ENCODE measurements around the gene ENPP3. TPM values are rescaled to one million over a fixed set of nuclear protein-coding genes. Genes with fewer than 3 reads are reported as not detected.
A peak's percentile ranks its signal among the peaks of the same experiment; 100 is the strongest.

ENPP3 gene
- total and polyA plus RNA-seq, 2 of the 13 experiments (the other 11 are each of a cell fraction or from before 2014, with no cell fraction given): 40.0 to 75.4 TPM

DNA sequence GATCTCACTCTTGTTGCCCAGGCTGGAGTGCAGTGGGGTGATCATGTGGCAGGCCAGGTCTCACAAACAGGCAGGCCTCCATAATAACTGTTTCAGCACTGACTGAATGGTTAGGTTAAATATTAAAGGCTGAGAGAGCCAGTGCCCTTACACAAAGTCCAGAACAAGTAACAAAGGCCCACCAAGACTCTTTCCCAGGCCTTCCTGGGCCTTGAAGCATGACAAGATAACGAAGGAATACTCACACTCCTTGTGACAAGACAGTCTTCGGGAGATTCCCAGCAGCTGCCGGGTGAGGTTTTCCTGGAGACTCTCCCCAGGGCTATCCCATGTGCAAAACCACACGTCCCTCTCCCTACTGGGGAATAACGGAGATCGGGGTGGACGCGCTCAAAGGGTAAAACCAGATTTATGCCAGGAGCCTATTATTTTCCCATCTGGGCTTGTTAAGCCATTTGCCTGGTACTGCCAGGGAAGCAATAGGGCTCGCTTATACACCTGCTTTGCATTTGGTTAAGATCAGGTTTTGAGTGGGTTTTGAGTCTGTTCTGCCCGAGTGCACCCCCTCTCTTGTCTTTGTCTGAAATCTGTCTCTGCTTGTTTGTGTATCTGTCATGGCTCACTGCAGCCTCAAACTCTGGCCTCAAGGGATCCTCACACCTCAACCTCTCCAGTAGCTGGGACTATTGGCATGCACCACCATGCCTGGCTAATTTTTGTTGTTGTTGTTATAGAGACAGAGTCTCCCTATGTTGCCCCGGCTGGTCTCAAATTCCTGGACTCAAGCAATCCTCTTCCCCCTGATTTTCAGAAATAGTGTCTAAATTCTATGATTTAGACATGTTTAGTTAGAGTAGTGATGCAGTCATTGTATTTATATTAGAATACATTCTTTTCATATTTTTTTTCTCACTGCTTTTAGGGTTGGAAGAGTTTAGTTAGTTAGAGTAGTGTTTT is 1.4 kb upstream of the ENPP3 start (continued):
- TF ChIP-seq GZF1 (CRISPR knock-in tag; IDR thresholded peaks at IDR 0.05): no peak; the same call in 1 of the 2 replicates
- no peak for TF ChIP-seq FUBP1 (CRISPR knock-in tag; IDR thresholded peaks at IDR 0.05; ENCODE audit: borderline replicate concordance)
- no peak for TF ChIP-seq BHLHE40 (IDR thresholded peaks at IDR 0.05; ENCODE audit: low read length)
- TF ChIP-seq KAT7 (CRISPR knock-in tag; IDR thresholded peaks at IDR 0.05; ENCODE audit: borderline replicate concordance): peak; percentile 84
- TF ChIP-seq ZKSCAN5 (CRISPR knock-in tag; IDR thresholded peaks at IDR 0.05): no peak
- TF ChIP-seq TP53 (CRISPR knock-in tag; conservative IDR thresholded peaks at IDR 0.05): peak; percentile 88
- no peak for TF ChIP-seq ZBTB1 (CRISPR knock-in tag; IDR thresholded peaks at IDR 0.05; ENCODE audit: borderline replicate concordance)
- TF ChIP-seq ZBTB7A (CRISPR knock-in tag; IDR thresholded peaks at IDR 0.05): no peak
- no peak for TF ChIP-seq GLMP (CRISPR knock-in tag; IDR thresholded peaks at IDR 0.05; ENCODE audit: borderline replicate concordance)
- no peak; the same call in 1 of the 2 replicates for TF ChIP-seq PPARG (CRISPR knock-in tag; conservative IDR thresholded peaks at IDR 0.05)
- peak; percentile 47; the same call in 1 of the 2 replicates for TF ChIP-seq NCOA2 (CRISPR knock-in tag; IDR thresholded peaks at IDR 0.05)
- TF ChIP-seq, protein P1, sequence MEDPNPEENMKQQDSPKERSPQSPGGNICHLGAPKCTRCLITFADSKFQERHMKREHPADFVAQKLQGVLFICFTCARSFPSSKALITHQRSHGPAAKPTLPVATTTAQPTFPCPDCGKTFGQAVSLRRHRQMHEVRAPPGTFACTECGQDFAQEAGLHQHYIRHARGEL (CRISPR knock-in tag; IDR thresholded peaks at IDR 0.05): no peak
- no peak; the same call in 1 of the 2 replicates for TF ChIP-seq ZC3H4 (CRISPR knock-in tag; IDR thresholded peaks at IDR 0.05; ENCODE audit: borderline replicate concordance)
- peak; percentile 28; the same call in 1 of the 2 replicates for TF ChIP-seq BCL6 (CRISPR knock-in tag; IDR thresholded peaks at IDR 0.05)
- peak; percentile 85 for TF ChIP-seq SALL1 (CRISPR knock-in tag; IDR thresholded peaks at IDR 0.05)
- TF ChIP-seq ZFP41 (CRISPR knock-in tag; IDR thresholded peaks at IDR 0.05; ENCODE audit: borderline replicate concordance): no peak
- no peak for TF ChIP-seq ZNF251 (CRISPR knock-in tag; IDR thresholded peaks at IDR 0.05)
- TF ChIP-seq HDAC1 (CRISPR knock-in tag; IDR thresholded peaks at IDR 0.05): no peak
- no peak for TF ChIP-seq ZNF160 (CRISPR knock-in tag; IDR thresholded peaks at IDR 0.05)
- TF ChIP-seq, protein P2, sequence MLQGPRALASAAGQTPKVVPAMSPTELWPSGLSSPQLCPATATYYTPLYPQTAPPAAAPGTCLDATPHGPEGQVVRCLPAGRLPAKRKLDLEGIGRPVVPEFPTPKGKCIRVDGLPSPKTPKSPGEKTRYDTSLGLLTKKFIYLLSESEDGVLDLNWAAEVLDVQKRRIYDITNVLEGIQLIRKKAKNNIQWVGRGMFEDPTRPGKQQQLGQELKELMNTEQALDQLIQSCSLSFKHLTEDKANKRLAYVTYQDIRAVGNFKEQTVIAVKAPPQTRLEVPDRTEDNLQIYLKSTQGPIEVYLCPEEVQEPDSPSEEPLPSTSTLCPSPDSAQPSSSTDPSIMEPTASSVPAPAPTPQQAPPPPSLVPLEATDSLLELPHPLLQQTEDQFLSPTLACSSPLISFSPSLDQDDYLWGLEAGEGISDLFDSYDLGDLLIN (CRISPR knock-in tag; IDR thresholded peaks at IDR 0.05; ENCODE audit: borderline replicate concordance): 0 out of 2 replicates have a peak, but pooled peaks have one; percentile 83
- 0 out of 2 replicates have a peak, but pooled peaks have one; percentile 41 for TF ChIP-seq NFKBIZ (CRISPR knock-in tag; IDR thresholded peaks at IDR 0.05)
- TF ChIP-seq ZNF775 (CRISPR knock-in tag; IDR thresholded peaks at IDR 0.05; ENCODE audit: borderline replicate concordance): no peak
- peak; percentile 91 for TF ChIP-seq ZNF121 (CRISPR knock-in tag; IDR thresholded peaks at IDR 0.05)
- TF ChIP-seq DDIT3 (CRISPR knock-in tag; IDR thresholded peaks at IDR 0.05): no peak
- TF ChIP-seq ZNF296 (CRISPR knock-in tag; conservative IDR thresholded peaks at IDR 0.05): no peak
